Activated T-cell treated with anti-CD3 and anti-CD28 coated beads, Interleukin-2, amount 50 U/mL, for 1 hour (primary cell): ENCODE results near the gene NDC1.
"Not testable (repeated sequence)": the region's sequence is repeated elsewhere in the genome, so short reads cannot be mapped to it uniquely, and the experiment has no call there.

Experiments
- DNase-seq: peaks from one replicate; pipeline ENCODE4 v3.0.0-alpha.2; 2020

Gene NDC1

DNA sequence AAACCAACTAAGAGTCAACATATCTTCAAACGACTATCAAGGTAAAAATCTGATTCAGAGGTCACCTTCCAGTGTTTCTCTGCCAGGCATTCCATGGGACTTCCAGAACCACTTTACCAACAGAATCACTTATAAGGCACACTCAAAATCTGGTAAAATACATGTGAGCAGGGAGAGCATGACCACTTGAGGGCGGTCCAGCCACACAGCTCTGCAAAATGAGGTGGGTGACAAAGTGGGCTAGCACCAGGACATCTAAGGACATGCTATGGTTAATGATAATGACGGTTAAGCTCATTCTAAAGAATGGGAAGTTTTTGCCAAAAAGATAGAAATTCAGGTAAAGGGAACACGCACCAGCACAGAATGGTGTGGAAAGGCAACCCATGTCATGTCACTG, 74.6 kb downstream of the NDC1 start:
- DNase-seq, result no peak

DNA sequence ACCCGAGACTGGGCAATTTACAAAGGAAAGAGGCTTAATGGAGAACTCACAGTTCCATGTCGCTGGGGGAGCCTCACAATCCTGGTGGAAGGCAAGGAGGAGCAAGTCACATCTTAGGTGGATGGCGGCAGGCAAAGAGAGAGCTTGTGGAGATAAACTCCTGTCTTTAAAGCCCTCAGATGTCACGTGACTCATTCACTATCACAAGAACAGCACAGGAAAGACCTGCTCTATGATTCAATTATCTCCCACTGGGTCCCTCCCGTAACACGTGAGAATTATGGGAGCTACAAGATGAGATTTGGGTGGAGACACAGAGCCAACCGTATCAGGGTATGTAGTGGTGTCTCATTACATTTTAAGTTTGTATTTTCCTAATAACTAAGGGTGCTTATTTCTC, 77.6 kb downstream of the NDC1 start:
- DNase-seq, result not testable (repeated sequence)

DNA sequence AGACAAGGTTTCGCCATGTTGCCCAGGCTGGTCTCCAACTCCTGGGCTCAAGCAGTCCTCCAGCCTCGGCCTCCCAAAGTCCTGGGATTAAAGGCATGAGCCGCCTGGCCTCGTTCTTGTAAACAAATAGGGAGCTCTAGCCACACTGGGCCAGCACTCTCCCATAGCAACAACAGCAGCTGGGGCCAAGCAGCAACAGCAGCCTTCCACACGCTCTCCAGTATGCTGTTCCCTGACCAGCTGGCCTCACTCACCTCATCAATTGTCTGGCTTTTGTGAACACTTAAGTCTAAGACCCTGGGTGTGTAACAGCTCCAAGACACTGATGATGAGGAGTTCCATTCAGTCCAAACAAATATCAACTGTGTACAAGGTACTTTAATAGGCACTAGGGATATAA, 82.2 kb downstream of the NDC1 start:
- no peak for DNase-seq

DNA sequence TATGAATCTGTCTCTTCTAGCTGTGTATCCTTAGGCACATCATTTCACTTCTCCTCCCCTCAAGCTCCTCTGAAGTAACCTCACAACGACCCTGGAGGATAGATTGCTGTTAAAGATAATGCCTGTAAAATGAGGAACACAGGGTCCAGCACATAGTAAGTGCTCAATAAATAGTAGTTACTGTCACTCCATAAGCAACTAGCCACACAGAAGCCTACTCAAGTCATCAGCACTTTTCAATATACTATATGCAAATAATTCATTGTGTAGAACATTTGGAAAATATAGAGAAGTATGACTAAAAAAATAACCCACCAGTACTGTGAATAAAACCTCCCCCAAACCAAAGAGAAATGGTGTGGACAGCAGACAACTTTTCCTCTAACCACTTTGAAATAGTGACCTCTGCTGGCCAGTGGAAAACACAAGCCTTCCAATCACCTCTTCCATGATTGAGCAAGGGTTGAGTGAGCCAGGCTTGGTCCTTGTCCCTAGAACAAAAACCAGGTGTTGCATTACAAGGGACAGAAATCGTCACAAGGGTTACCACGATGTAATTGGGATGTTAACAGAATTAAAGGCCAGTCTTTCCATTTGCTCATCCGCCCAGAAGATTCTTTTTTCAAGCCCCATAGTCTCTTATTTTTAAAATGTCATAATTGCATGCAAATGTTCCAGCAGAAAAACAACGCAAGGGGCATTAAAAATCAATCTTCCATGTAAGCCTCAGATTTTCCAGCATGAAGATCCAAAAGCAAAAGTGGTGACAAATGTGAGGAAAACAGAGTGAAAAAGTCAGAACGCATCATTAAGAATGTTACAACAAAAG, 83.4 kb downstream of the NDC1 start:
- DNase-seq, result no peak

DNA sequence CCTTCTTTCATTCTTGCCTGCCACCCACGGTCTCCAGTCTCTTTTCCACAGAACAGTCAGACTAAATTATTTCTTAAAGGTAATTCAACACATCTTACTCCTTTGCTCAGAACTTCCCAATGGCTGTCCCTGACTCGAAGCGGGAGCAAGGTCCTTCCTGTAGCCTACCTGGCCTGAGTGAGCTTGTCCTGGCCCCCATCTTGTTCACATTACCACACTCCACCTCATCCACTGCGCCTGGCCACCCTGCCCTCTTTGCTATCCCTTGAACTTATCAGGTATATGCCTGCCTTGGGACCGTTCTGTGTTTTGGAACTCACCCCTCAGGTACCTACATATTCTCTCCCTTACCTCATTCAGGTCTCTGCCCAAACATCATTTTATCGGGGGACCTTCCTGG, 85.8 kb downstream of the NDC1 start:
- no peak for DNase-seq

DNA sequence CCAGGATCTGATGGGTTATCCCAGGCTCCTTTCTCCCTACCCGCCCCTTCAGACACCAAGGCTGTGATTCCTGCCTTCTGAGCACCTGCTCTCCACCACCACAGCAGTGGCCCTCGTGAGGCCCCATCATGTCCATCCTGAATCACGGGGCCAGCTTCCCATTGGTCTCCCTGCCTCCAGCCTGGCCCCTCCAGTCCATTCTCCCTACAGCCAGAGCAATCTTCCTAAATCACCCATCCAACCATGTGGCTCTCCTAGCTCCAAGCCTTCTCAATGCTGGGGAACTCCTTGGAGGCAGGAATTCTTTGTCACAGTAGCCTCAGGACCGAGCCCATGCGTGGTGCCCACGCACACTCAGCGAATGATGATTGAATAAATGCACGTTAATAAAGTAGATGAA, 90.3 kb downstream of the NDC1 start:
- DNase-seq, result no peak

DNA sequence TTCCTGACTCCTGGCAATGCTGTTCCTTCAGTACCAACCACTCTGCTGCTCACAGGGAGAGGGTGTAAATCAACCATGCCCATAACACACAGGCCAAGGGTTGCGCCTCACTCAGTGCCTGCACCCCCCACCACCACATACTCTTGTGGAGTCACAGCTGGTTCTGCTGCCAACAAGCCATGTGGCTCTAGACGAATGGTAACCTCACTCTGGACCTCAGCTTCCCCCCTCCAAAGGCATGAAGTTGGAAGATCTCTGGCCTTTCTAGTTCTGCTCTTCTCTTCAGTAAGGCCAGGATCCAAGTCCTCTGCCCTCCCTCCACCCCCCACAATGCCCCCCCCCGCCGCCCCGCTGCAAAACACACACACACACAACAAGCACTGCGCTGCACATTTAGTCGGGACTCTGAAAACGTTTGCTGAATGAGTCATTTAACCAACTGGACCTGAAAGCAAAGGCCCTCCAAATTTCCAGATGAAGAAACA, 97.4 kb downstream of the NDC1 start:
- DNase-seq, result no peak

DNA sequence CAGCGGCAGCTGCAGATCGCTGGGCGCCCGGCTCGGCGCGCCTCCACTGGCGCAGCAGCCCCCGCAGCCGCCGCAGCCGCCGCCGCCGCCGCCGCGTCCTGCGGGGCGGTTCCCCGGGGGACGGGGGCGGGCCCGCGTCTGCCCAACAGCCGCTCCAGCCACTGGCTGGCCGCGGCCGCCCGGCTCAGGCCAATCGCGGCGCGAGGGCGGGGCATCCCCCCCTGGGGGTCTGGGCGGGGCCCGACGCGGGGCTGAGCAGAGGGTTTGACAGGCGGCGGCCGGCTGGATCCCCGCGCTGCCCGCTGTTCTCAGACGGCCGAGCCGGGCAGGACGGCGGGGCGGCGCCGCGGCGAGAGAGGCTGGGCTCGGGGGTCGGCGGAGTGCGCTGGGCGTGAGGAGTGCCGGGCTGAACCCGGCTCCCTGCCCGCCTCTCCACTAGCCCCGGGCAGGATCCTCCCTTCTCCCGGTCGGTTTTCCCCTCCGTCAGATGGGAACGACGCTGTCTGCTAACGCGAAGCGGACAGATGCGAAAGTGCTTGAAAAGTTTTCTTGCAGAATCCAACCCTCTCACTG, 98.9 kb downstream of the NDC1 start, which contains the start of gene GLIS1:
Gene GLIS1, minus strand, starts transcription at position 56 of the 573 bp plus-strand sequence. CDS start 1,100 bp downstream, outside the sequence.
- DNase-seq, result peak; percentile 49

DNA sequence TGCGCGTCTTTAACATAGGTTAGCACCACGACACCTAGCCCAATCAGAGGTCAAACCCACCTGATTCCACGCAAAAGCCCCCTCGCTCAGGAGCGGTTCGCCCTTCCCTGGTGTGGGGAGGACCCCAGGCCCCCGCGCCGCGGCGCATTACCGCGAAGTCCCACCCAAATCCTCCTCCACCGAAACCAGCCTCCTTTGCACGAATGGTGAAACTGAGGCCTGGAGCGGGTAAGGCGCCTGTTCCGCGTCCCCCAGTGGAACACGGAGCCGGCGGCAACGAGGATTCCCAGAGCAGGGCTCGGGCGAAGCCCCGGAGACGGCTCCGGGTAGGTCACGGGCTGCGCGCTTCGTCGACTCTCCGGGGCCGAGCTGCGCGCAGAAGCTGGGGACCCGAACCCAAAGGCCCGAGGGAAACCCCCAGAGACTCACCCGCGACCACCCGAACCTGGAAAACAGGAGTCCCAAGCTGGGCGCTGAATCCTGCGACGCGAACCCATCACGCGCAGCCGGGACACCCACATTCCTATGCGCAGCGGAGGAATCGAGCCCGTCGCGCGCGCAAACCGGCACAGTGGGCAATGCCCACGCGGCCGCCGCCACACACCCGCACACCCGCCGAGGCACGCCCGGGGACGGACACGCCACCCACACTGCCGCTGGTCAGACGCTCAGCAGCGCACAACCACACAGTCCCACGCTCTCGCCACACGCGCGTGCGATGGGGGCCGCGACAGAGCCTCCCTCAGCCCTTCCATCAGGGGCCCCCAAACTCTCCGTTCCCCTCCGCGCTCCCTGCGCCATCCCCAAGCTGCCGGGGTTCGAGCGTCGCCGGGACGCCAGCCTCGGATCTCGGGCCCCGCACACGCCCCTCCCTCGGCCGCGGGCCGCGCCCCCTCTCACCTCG, 99.6 kb downstream of the NDC1 start:
- no peak for DNase-seq

DNA sequence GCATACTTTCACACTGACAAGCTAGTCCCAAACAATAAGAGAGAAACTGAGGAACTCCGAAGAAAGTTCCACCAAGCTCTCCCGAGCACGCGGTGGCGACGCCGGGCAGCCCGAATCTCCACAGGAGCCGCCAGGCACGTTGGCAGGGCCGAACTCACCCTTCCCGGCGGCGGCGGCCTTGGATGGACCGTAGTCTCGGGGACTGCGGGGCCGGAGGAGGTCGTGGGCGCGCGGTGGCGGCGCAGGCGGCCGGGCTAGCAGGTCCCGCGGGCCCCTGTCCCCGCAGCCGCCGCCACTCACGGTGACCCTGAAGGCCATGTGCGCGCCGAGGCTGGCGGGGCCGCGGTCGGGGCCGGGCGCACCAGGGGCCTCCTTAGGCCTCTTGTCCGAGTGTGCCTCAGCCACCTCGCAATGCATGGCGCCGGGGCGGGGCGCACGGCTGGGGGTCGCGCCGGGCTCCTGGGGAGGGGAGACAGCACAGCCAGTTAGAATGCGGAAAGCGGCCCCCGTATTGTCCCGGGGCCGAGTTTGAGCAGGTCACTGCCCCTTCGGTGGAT, 100.4 kb downstream of the NDC1 start:
- DNase-seq, result no peak

DNA sequence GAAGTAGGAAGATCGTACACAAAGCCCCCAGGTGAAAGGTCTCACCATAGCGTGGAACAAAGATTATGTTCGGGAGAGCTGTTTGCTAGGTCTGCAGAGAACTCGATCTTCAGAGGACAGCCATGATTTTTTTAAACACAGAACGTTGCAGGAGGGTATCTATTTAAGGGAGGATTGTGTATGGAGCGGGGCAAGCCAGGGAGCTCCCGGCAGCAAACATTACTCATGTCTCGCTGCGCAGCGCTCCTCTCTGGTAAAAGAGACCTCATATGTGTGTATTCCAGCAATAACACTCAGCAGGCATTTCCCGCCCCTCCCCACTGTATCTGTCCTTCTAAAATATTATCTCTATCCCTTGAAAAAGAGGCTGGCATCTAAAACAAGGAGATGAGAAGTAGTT, 101.8 kb downstream of the NDC1 start:
- DNase-seq, result no peak

DNA sequence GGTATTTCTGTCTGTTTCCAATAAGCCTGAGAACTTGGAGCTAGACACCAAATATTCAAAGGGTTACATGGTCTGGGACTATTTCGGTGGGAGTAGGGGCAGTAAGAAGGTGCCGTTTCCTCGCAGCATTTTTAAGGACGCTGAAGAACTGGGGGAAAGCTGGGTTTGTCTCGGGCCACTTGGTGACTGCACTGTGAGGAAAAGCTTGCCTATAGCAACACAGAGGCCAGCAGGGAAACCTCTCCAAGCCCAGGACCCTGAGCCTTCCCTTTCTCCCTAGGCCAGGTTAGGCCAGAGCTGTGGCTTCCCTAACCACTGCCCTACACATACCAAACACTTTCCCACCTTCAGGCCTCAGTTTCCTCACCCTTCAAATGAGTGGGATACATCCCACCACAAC, 102.4 kb downstream of the NDC1 start:
- DNase-seq, result no peak

DNA sequence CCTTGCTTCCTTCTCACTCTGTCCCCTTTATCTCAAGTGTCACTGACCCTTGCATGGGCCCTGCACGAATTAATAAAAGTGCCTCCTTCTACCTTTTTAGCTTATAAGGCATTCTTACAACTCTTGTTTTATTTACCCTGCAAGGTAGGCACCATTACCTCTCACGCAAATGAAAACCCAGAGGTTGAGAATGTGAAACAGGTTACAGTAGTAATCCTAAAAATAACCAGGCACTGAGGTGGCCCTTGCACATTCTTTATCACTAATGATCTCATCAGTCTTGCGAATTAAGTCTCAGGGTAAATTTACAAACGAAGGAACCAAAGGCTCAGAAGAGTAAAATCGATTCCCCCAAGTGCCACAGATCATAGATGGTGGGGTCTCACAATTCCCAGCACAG, 102.8 kb downstream of the NDC1 start:
- DNase-seq, result no peak

DNA sequence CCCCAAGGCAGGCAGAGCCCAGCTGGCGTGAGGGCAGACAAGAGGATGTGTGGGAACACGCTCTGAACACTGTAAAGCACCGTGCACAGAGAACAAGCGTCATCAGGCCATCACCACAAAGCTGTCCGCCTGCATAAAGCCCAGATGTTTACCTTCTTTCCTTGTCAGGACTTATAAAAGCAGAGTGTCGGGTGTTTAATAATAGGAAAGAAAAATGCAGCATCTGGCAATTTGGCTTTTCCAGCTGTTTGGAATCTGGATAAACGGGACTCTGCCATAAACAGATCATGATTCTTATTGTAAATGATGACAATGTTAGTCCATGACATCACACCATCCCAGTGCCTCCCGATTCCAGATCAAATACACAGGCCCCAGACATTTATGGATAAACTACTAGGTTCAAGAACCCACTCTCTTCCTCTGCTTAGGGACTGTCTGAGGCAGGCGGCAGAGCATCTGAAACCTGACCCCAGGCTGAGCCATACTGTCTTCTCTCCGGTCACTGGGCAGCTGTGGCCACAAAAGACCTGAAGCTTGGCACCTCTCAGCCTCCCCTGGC, 103.4 kb downstream of the NDC1 start:
- DNase-seq, result no peak

DNA sequence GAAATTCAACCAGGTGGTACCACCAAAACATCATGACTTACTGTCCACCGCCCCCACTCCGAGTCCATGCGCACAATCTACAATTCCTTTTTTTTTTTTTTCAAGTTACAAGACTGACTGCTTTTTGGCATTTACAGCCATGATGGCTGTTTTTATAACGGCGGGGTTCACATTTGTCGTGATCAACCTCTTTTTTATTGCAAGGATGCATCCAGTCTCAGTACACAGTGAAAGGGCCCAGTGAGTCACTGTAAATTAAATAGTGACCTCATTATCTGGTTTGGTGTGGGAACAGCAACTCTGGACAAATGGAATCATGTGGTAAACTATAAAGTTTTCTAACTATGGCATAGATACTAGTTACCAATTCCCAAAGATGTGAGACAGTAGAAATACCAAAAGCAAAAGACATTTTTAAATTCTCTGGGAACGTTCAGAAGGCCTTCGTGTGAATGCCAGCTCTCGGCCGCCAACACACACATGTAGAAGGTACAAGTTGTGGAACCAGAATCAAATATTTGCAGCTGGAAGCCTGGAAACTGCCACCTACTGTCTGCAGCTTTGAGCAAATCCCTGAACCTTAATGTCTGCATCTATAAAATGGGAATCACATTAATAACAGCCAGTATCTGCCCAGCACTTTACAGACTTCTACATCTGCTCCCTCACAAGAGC, 104.0 kb downstream of the NDC1 start:
- no peak for DNase-seq

DNA sequence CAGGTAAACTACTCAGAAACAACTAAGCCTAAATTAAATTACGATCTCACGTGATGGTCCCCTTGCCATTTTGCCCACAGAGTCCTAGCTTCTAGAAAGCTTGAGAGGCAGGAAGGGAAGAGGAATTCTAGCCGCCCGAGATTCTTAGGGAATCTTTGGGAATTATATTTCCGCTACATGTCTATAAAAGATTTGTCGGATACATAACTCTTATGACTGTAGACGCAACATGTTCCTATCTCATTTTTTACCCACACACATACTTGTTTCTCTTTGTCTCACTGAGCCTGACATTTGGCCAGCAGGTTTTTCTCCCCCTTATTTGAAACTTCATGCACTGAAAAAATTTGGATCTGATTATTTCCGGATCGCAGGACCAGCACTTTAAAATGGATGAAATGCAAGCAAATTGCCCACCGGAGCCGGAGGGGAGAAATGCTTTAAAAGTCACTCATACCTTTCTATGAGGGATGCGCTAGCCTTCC, 104.6 kb downstream of the NDC1 start:
- DNase-seq, result no peak

DNA sequence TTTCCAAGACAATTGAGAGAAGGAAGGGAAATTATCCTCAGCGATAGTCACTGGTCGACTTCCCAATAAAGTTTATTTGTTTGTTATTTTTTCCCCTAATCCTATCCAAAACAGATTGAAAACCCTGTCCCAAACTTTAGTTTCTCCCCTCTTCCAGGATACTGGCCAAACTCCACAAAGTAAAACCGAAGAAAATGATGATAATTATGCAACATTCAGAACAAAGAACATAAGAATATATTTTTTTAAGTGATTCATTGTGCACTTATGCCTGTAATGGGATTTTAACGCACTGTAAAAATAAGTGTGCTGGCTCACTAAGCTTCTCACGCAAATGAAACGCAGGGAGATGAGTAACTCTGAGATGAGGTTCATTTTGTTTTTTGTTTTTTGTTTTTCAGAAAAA, 105.2 kb downstream of the NDC1 start:
- DNase-seq, result no peak

DNA sequence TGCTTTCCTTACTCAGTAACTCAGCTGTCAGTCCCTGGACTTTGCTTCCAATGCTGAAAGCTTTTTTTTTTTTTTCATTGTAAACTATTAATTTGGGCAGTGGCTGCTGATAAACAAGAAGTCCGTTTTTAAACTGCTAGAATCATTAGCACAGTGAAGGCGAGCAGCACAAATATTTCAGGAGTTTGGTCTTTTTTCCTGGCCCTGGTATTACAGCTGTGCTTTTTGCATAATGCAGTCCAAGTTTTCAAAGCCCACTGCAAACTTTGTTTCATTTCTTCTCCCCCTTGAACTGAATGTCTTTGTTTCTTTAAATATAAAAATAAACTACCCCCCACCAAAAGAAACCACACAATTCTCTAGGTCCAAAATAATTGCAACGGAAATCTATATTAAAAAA, 105.7 kb downstream of the NDC1 start:
- no peak for DNase-seq

DNA sequence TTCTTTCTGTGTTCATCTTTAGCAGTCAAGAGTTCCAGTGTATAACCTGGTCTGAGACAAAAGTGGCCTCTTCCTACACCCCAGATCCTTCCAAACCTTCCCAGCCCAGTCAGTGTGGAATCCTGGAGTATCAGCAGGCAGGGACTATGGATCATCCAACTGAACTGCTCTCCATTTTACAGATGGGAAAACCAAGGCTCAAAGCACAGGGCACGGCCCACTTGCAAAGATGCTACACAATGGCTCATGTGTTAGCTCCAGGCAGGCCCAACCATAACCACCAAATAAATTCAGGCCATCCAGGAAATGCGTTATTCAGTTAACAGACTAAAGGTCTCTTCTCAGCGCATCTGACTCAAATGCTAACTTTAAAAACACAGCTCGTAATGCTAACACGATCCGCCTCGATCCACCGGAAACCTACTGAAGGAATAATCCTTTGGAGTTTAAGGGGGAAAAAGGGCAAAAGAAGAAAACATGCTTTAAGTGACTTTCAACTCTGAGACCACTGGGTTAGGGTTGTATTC, 106.3 kb downstream of the NDC1 start:
- DNase-seq, result no peak

DNA sequence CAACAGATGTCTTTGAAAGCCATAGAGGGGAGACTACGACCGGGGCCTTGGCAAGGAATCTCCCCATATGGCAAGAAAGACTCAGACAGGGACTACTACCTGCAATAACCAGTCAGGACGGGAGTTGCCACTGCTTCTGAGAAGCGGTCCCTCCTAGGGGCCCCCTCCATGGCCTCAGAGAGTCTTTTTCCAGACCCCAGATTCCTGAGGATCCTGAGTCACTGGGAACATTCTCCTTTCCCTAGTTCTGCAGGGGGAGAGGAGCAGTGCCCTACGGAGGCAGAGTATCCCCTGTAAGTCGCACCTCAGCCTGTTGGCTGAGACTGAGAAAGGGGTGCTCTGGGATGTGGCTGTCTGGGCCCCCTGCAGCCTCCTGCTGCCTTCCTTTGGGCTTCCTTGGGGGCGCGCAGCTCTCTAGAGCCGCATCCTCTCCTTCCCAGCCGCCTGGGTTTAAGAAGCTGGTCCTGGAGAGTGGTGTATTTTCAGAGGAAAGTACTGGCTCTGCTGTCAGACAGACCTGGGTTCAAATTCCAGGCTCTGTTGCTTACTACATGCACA, 107.0 kb downstream of the NDC1 start:
- DNase-seq, result no peak

DNA sequence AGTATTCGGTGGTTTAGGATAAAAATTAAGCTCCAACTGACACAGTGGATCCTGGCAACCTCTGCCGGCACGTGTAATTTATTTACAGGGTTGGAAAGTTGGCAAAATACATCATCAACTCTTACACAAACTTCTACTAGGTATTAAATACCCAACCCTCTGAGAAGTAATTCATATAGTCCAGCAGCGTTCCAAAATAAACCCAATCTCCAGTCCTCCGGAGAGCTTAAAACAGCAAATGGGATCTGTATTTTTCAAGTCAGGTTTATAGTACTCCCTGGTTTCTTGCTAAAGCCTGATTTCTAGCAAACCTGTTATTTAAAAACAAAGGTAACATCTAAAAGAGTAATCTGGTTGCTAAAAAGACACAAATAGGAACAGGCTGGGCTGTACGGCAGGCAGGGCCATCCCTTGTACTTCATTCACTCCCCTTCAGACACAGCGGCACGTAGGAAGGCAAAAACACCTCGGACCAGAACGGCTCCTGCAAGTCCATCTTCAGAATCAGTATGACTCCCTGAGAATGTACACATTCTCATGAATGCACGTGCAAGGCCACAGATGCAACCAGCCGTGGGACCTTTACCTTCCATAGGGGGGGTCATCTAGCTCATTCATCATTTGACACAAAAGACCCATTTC, 107.8 kb downstream of the NDC1 start:
- no peak for DNase-seq
